Erythroblast (primary cell): ENCODE data around the gene CMIP.

Experiments used
- GATA1 ChIP-seq: IDR thresholded peaks from 2 replicates; pipeline ENCODE4 v1.6.1; 2011; ENCODE audit warnings: low read depth, mild to moderate bottlenecking, control low read depth, low read length, moderate library complexity
- POLR2A ChIP-seq: IDR thresholded peaks from 2 replicates; pipeline ENCODE4 v1.6.1; 2011; ENCODE audit warnings: mild to moderate bottlenecking, low read length

DNA sequence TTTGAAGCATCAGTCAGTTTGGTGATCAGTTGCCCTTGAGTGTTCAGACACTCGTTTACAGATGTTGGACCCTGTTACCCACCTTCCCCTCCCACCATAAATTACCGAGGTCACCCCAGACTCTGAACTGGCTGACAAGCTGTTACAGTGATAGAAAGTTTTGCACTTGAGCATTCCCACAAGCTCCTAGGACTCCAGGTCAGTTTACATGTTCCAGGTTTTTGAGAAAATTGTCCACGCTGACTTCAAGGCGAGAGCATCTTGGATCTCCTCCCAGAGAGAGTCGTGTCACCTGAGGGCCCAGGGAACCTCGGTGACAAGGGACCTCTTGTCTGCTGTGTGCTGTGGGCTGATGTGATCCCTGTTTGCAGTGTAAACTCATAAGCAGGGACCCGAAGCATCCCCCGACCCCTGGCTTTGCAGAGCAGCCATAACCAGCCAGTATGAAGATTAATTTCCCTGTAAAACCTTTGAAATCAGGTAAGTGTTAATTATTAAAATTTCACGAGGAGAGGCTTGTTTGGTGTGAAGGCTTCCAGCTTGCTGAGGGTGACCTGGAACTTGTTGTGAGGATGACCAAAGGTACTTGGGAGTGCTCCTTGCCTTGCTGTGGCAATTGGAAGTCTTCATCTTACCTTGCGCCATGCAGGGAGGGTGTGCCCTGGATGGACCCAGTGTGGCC is 91.2 kb downstream of the CMIP start:
- TF ChIP-seq POLR2A (no peak), GATA1 (no peak)
